Cardiac fibroblast (primary cell): ENCODE results near the gene CNTLN.

Experiments used
- DNase-seq, 2 donors: peaks; one replicate each; pipeline versions ENCODE4 v3.0.0 to v3.0.0-alpha.2; 2010; ENCODE audit warnings: low read depth in 2 of 2
- H3K4me3 ChIP-seq, 2 donors: replicated peaks in 1 of 2; 1 replicate in 1 of 2; 2 replicates in 1 of 2; pipeline ENCODE4 v1.5.1; 2011; ENCODE audit warnings: low read depth in 2 of 2, low read length in 2 of 2, mild to moderate bottlenecking in 2 of 2, moderate library complexity in 1 of 2
- TF ChIP-seq, protein P1 (sequence below): IDR thresholded peaks from one replicate; pipeline ENCODE4 v1.5.1; 2011; ENCODE audit warnings: low read depth, mild to moderate bottlenecking, low read length, inconsistent platforms

Gene CNTLN

DNA sequence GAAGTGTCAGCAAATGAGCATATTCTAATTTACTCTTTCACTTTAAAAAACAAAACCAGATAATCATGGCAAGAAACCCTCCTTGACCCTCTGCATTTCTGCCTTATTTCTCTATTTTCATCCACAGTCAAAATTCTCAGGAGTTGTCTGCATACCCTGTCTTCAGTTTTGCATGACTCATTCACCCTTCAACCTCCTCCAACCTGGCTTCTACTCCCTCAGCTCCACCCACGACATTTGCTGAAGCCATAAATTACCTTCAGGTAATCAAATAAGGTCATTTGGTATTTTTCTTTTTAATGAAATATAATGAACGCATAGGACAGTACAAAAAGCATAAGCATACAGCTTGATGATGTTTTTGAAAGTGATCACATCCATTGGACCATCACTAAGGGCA is 416.2 kb downstream of the CNTLN start:
- TF ChIP-seq, protein P1, sequence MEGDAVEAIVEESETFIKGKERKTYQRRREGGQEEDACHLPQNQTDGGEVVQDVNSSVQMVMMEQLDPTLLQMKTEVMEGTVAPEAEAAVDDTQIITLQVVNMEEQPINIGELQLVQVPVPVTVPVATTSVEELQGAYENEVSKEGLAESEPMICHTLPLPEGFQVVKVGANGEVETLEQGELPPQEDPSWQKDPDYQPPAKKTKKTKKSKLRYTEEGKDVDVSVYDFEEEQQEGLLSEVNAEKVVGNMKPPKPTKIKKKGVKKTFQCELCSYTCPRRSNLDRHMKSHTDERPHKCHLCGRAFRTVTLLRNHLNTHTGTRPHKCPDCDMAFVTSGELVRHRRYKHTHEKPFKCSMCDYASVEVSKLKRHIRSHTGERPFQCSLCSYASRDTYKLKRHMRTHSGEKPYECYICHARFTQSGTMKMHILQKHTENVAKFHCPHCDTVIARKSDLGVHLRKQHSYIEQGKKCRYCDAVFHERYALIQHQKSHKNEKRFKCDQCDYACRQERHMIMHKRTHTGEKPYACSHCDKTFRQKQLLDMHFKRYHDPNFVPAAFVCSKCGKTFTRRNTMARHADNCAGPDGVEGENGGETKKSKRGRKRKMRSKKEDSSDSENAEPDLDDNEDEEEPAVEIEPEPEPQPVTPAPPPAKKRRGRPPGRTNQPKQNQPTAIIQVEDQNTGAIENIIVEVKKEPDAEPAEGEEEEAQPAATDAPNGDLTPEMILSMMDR, result no peak
- no peak for DNase-seq
- H3K4me3 ChIP-seq, result no peak overlapping the region
